ENCODE measurements around the gene SEMA5A. TPM values are rescaled to one million over a fixed set of nuclear protein-coding genes. Genes with fewer than 3 reads are reported as not detected.

Gene SEMA5A
- total RNA-seq, 4 donors from 2014 or later = 2.4 to 129 (median 10.0) TPM

DNA sequence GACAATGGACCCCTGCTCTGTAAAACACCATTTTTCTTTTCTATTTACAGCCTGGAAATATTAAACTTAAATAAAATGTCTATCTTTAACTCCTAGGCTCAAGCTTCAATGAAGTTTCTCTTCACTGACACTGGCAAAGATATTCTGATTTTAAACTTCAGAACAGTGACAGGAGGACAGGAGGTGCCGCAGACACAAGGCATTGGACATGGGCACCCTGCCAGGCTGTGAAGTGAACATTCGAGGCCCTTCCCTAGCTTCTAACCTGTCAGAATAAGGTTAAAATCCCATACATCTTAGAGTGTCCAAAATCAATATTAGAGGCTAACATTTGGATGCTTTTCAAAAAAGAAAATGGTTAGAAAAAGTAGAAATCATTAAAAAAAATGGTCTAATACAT is 9.2 kb downstream of the SEMA5A start:
- intact Hi-C loops (cut with DNase I; ENCODE audit: low total_unique reads) = no loop called here
- H3K27ac ChIP-seq = no peak overlapping the region
- no peaks in the 10 kb centered on the region for H3K9me3 ChIP-seq
- H3K4me3 ChIP-seq = no peak overlapping the region
- no peaks in the 10 kb centered on the region for H3K27me3 ChIP-seq
- TF ChIP-seq, protein P1, sequence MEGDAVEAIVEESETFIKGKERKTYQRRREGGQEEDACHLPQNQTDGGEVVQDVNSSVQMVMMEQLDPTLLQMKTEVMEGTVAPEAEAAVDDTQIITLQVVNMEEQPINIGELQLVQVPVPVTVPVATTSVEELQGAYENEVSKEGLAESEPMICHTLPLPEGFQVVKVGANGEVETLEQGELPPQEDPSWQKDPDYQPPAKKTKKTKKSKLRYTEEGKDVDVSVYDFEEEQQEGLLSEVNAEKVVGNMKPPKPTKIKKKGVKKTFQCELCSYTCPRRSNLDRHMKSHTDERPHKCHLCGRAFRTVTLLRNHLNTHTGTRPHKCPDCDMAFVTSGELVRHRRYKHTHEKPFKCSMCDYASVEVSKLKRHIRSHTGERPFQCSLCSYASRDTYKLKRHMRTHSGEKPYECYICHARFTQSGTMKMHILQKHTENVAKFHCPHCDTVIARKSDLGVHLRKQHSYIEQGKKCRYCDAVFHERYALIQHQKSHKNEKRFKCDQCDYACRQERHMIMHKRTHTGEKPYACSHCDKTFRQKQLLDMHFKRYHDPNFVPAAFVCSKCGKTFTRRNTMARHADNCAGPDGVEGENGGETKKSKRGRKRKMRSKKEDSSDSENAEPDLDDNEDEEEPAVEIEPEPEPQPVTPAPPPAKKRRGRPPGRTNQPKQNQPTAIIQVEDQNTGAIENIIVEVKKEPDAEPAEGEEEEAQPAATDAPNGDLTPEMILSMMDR (IDR thresholded peaks at IDR 0.05) = no peak
- no peak for TF ChIP-seq POLR2A (IDR thresholded peaks at IDR 0.05)
- H3K4me1 ChIP-seq = no peaks in the 10 kb centered on the region
- no peak for DNase-seq
- no peaks in the 10 kb centered on the region for H3K36me3 ChIP-seq

DNA sequence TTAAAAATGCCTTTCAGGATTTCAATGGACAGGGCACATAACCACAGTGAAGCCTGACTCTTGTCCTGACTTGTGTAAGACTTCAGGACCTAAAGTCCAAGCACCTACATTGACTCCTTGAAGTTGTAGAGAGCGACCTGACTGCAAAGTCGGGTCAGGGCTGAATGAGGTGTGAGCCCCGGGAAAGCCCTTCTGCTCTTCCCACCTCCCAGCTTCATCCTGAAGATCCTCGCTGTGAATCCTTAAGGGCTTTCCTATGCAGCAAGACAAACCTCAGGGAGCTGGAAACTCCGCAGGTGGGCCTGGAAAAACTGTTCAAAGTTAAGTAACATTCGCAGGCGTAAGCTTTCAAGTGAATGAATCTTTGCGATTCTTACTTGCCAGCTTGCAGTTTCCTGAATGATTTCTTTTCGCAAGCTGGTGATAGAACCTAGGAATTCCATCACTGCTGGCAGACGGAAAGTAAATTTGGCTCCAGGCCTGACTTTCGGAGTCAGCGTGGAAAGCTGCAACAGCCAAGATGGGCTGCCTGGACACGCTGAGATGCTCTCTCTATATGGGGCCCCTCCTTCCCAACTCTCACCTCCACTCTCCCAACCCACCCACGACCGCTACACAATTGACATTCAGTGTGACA is 10.9 kb downstream of the SEMA5A start:
- no peak for DNase-seq
- no peak overlapping the region for H3K4me3 ChIP-seq
- TF ChIP-seq, protein P1 (IDR thresholded peaks at IDR 0.05) = no peak
- TF ChIP-seq POLR2A (IDR thresholded peaks at IDR 0.05) = no peak
- no peaks in the 10 kb centered on the region for H3K4me1 ChIP-seq
- intact Hi-C loops (cut with DNase I; ENCODE audit: low total_unique reads) = no loop called here
- no peaks in the 10 kb centered on the region for H3K9me3 ChIP-seq
- H3K27ac ChIP-seq = no peak overlapping the region
- H3K27me3 ChIP-seq = no peaks in the 10 kb centered on the region
- no peaks in the 10 kb centered on the region for H3K36me3 ChIP-seq

DNA sequence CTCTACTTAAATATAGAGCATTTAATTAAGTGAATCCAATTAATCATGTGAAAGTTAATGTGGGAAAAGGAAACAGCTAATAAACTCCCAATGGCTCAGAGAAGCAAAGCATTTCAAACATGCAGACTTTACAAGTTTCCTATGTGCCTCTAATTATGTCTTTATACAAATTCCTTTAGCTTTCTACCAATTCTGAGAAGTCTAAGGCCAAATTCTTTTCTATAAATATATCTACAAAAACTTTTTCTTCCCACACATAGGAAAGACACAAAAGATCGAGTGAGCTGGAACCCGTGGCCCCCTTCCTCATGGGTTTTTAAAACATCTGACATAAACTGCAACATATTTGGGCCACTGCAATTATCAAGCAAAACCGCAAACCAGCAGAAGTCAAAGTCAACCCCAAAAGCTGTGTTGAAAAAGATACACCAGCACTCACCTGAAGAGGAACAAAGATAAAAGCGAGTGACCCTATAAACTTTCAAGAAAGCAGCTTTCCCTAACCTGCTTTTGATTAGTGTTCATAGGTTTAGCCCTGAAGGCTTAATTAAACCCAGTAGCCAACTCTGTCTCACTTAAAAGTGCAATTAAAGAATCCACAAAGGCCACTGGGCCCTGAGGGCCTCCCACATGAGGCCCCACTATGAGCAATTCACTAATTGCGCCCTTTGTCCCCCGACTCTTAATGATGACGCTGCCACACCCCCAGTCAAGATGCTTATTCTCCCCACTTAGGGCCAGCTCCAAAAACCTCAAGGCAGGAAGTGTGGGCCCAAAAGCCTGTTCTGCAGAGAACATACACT is 12.1 kb downstream of the SEMA5A start:
- Histone ChIP-seq H3K4me3 (no peak overlapping the region), H3K9me3 (no peaks in the 10 kb centered on the region), H3K36me3 (no peaks in the 10 kb centered on the region), H3K27me3 (no peaks in the 10 kb centered on the region), H3K4me1 (no peaks in the 10 kb centered on the region), H3K27ac (no peak overlapping the region)
- intact Hi-C loops (cut with DNase I; ENCODE audit: low total_unique reads) = no loop called here
- TF ChIP-seq, protein P1 (IDR thresholded peaks at IDR 0.05) = no peak
- TF ChIP-seq POLR2A (IDR thresholded peaks at IDR 0.05) = no peak
- no peak for DNase-seq

DNA sequence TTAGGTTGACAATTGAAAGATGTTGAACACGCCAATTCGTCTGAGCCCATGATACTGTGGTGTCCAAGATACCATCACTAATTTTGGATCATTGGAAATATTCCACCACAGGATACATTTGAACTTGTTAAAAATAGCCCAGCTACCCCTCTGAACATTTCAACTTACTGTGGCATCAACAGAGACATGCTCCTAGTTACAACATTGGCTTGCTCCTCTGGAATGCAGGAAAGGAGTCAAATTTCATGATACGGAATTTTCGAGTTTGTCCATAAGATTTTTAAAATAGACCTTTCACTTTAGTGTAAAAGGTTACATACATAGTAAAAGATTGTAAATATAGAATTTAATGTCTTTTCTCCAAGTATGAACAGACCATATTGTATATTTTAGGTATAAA is 12.8 kb downstream of the SEMA5A start:
- Histone ChIP-seq H3K9me3 (no peaks in the 10 kb centered on the region), H3K4me1 (no peaks in the 10 kb centered on the region), H3K27ac (no peak overlapping the region), H3K4me3 (no peak overlapping the region), H3K27me3 (no peaks in the 10 kb centered on the region), H3K36me3 (no peaks in the 10 kb centered on the region)
- intact Hi-C loops (cut with DNase I; ENCODE audit: low total_unique reads) = no loop called here
- no peak for DNase-seq
- TF ChIP-seq, protein P1 (IDR thresholded peaks at IDR 0.05) = no peak
- TF ChIP-seq POLR2A (IDR thresholded peaks at IDR 0.05) = no peak

DNA sequence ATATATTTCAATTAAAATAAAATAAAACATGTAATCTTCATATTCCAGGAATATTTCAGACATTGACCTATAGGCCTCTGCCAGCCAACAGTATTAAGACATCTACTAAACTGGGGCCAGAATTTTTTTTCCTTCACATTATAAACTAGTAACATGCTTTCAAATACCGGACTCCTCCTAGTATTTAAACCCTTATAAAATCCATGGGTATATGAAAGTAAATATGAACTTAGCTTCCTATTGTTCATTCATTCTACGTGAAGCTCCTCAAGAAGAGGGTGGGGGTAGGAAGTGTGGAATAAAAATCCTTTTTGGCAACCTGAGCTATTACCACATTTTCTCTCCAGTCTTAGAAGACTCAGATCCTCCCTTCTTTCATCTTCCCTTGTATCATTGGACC is 16.4 kb downstream of the SEMA5A start:
- Histone ChIP-seq H3K27me3 (no peaks in the 10 kb centered on the region), H3K4me1 (no peaks in the 10 kb centered on the region), H3K9me3 (no peaks in the 10 kb centered on the region), H3K27ac (no peak overlapping the region), H3K36me3 (no peaks in the 10 kb centered on the region), H3K4me3 (no peak overlapping the region)
- DNase-seq = no peak
- intact Hi-C loops (cut with DNase I; ENCODE audit: low total_unique reads) = no loop called here
- TF ChIP-seq, protein P1 (IDR thresholded peaks at IDR 0.05) = no peak
- TF ChIP-seq POLR2A (IDR thresholded peaks at IDR 0.05) = no peak

Measured in uterus (tissue), 4 donors.